NOMO-1 (cell line): ENCODE data around the gene SIRT4.

Source experiments
- DNase-seq, 2 experiments: peaks; one replicate each; lab custom pipeline; 2025; ENCODE audit not compliant: unreplicated experiment in 2 of 2; lab: John Stamatoyannopoulos, UW

The SIRT4 gene, protein sequence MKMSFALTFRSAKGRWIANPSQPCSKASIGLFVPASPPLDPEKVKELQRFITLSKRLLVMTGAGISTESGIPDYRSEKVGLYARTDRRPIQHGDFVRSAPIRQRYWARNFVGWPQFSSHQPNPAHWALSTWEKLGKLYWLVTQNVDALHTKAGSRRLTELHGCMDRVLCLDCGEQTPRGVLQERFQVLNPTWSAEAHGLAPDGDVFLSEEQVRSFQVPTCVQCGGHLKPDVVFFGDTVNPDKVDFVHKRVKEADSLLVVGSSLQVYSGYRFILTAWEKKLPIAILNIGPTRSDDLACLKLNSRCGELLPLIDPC

DNA sequence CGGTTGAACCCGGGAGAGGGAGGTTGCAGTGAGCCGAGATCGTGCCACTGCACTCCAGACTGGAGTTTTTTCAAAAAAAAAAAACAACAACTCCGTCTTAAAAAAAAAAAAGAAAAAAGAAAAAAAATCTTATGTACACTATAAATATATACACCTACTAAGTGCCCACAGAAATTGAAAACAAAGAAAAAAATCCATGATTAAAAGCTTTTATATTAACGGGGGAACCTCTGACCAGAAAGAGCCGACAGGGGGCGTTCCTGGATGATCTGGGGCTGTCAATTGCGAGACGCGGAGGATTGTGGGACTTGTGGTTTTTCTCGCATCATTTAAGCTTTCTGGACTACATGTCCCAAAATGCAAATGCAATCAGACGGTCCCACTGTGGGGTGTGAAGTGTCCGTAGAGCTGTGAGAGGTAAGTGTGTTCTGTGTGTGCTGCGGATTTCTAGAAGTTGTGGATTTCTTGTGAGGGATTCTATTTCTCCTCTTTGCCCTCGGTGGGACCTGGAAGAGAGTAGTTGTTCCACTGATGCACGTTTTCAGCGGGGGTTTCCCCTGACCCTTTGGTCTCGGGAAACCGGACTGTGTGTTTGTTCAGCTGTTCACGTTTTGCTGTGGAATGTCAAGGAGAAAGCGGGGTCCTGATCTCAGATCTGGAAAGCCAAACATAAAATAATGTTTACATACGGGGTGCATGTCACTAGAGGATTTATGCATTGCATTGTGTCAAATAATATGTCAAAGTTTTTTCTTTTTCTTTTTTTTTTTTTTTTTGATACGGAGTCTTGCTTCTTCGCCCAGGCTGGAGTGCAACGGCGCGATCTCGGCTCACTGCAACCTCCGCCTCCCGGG lies at the start of gene SIRT4:
SIRT4 (plus strand) TSS at position 360 of the 854 bp plus-strand sequence. CDS start 1,241 bp downstream, outside the sequence.
- DNase-seq, result peak; percentile 89 to 96

DNA sequence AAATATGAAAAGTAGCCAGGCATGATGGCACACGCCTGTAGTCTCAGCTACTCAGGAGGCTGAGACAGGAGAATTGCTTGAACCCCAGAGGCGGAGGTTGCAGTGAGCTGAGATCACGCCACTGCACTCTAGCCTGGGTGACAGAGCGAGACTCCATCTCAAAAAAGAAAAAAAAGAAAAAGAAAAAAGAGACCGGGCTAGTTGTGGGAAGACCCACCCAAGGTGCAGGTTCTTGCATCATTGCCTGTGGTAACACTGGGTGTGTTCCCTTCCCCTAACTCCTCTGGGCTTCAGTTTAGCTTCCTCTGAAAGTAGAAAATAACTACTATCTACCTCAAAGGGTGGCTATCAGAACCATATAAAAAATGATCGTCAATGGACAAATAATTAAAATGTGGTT lies 48.8 kb upstream of the SIRT4 start:
- peak; percentile 60 to 85 for DNase-seq

DNA sequence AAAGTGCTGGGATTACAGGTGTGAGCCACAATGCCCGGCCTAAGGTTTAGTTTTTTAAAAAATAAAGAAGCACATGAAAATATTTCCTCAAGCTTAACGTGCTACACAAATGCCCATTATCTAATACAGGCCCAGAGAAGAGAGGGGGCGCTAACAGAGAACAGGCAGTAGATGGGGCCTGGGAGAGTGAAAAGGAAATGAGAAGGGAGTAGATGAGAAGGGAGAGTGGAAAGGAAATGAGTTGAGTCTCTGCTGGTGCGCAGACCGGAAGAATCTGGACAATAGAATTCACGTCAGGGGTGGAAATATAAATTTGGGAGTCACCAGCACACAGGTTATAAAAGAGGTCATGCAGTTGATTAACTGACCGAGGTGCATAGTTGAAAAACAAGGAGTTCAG lies 47.3 kb upstream of the SIRT4 start:
- DNase-seq, result no peak

DNA sequence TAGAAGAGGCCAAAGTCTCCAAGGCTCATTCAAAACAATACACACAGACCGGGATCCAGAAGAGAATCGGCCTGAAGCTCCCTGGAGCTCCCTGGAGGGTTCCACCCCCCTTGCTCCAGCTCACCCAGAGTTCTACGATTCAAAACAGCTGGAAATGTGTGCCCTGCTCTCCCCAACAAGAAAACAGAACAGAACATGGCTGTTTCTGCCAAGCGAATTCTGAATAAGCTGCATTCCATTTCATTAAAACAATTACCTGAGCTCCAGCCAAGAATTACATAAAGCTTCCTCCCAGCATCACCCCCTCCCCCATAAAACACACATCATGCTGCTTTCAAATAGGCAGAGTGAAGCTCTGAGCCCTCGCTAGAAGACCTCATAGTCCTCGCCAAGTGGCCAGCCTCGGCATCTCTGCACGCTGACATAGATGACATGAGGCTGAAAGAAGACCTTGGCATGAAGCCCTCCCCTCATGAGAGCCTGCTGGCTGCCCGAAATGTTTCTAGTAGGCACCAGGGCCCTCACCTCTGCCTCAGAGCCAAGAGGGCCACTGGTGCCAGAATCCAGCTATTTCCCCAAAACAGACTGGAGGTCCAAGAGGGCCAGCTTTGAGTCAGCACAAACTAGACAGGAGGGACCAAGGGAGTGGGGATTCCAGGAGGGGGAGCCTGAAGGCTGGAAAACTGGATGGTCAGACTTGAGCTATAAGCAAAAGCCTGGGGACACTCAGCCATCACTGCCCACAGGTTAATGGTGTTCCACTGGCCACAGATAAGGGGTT lies 44.9 kb upstream of the SIRT4 start:
- no peak for DNase-seq

DNA sequence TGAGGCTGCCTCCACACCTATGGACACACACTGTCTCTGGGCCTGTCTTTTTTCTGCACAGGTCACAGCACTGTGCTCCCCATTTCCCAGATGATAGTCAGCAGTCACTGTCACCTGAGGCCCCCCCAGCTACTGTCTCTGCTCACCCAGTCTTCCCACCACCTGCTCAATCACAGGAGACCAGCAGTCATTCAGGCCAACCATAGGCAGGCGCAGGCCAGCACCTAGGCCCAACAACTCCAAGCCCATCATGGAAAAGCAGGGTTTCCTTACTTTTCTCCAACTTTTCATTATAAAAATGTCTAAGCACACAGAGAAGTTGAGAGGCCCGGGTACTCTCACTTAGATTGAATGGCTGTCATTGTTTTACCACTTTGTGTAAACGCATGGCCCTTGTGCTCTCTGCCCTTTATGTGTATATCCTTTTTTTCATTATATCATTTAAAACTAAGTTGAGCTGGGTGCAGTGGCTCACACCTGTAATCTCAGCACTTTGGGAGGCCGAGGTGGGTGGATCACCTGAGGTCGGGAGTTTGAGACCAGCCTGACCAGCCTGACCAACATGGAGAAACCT lies 43.7 kb upstream of the SIRT4 start:
- DNase-seq, result no peak

DNA sequence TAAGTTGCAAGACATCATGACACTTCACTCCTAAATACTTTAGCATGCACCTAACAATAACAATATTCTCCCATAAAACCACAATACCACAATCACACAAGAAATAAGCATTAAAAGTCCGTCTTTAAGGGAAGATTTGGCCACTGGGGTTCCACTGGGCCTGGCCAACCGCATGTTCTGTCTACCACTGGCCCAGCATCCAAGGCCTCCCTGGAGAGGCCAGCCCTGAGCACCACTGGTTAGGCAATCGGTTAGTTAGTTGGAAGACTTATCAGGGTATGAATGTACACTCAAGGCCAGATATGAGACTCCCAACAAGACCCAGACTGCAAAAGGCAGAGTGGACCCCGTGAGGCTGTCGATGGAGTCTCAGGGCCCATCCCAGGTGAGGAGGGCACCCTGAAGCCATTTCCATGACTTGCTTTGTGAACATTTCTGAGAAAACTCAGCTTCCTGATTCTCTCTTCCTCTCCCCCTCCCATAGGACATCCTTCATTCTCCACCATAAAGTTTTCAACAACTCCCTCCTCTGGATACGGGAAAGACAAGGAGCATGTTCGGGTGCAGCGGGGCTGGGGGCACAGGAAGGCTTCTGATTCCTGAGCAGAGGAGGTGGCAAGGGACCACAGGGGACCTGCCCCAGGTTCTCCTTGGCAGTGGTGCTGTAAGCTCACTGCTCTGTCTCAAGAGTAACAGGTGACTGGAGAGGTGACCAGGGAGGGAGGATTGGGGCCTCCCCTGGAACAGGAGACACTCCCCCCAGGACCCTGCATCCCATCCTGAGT lies 42.5 kb upstream of the SIRT4 start:
- DNase-seq, result no peak

DNA sequence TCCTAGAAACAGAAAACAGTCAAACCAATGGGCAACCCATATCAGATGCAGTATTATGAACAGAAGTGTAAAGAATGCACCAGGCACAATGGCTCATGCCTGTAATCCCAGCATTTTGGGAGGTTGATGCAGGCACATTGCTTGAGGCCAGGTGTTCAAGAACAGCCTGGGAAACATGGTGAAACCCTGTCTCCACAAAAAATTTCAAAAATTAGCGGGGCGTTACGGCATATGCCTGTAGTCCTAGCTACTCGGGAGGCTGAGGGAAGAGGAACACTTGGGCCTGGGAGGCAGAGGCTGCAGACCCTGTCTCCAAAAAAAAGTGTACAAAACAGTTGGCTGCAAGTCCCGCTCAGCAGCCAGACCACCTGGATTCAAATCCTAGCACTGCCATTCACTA lies 41.5 kb upstream of the SIRT4 start:
- no peak for DNase-seq

DNA sequence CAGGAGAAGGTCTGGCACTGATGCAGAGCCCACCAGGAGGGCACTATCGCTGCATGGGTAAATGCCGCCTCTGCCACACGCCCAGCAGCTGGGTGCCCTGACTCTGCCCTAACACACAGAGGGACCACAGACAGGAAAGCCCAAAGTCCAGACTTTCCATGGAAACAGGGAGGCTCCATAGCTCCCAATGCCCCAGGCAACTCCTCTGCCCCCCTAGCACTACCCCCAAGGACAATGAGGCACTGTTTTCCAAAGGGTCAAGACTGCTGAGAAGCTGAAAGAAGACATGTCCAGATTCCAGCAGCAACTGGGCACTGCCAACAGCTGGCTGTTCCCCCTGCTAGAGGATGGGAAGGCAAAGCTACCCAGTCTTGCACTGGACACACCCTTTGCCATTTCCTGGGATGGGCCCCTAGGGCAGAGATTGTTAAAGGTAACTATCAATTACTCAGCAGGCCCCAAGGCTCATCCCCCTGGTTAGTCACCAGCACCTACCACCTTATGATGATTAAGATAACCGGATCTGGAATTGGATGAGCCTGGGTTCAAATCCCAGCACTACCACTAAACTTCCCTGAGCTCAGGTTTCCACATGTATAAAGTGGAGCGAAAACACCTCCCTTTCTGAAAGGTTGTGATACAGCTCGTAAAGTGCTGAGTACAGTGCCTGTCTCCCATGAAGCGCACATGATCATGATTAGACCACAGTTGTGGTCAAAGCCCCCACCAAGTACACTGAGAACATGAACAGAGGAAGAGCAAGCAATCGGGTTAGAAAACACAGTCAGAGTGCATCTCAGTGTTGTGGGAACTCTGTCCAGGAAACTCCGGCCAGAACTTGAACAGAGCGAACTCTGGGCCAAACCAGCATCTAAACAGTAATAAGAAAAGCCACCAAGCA lies 39.9 kb upstream of the SIRT4 start:
- DNase-seq, result no peak

DNA sequence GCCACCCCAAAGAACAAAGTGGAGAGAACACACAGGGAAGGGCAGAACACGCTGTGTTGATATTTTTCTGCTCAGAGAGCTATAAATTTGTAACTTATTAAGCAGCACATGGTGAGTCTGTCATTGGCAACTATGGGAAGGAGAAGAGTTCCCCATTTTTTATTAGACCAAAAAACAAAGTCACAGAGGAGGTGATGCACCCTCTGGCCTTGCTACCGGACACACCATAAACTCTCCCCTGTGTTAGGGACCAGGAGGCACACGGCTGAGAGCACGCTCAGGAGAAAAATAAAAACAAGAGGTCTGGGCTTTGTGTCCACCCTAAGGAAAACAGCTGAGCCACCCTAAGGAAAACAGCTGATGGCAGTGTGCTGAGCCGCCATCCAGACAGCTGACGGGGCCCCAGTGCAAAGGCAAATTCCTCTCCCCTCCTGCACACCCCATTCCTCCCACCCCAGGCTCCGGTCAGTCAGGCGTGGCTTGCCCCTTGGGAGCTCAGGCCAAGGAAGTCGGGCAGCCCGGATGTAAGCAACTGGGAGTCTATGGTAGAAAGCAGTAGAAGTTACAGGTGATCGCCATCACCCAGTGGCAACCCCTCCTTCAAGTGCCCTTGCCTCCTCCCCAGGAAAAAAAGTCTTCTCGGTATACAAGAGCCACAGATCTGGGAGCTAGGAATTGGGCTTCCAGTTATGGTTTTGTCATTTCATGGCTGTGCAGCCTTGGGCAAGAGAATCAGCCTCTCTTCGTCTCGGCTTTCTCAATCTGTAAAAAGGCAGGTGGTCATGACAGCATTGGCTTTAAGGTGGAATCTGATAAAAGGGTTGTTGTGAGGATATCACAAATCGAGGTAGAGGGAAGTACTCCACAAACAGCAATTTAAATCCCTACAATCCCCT lies 39.0 kb upstream of the SIRT4 start:
- no peak for DNase-seq

DNA sequence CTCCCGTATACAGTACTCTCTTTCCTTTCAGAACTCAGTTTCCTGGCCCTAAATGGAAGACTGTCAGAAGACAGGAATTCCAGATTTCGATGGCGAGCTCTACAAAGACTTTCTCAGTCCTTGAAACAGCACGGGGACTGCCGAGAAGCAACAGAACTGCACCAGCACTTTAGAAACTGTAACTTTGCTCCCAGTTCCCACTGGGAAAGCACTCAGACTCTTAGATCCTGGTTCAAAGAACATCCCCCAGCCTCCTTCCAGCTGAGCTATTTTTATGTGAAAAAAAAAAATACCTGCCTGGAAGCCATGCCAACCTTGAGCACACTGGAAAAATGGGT lies 38.4 kb upstream of the SIRT4 start:
- DNase-seq, result no peak

DNA sequence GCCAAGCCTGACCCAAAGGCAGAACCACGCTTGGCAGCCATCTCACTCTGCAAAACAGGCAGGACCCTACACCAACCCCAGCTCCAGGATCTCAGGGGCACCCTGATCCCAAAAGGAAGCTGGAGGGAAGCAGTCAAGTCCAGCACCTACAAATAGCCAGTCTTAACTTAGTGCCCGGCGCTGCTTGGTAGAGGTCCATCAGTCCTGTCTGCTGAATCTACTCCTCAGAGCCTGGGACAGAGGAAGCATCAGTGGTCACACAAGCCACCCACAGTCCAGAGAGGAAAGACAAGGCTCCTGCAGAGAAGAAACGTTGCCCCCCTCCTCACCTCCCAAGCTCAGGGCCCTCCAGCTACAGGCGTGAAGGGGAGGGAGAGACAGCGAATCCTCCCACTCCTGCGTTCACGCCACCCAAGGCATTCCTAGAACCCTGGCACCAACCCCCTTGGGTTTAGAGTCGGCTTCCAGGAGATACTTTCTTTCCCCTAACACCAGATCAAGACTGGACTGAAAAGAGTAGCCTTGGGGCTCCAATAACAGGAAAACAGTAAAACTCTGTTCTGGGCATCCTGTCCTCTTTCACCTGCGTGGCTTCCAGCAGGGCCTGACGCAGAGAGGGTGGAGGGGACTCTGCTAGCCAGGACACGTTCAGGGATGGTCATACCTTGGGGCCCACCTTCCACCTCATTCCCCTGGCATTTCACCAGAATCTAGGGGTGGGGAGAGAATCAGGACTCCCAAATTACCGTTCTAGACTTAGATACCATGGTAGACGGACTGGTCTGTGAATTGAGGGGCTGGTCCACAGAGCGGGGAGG lies 37.8 kb upstream of the SIRT4 start:
- no peak for DNase-seq

DNA sequence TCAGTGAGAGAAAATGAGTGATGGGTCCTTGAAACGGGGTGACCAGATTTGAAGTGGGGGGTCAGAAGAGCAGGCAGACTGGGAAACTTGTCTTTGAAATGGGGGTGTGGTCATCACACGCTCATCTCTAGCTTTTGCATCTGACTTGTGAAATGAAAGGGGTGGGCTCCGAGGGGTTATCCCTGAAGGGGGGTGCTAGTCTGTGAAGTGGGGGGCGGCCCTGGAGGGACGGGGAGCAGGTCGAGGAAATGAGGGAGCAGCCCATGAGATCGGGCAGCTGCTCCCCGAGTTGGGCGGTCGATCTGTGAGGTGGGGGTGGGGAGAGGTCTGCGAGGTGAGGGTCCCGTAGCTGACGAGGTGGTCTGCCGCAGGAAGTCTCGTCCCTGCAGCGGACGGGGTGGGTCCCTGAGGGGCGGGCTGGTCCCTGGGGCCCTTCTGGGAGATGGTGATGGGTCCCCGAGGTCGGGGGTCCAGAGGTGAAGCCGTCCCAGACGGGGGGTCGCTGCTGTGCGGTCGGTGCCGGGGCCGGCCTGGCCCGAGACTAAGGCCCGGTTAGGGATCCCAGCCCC lies 37.1 kb upstream of the SIRT4 start:
- DNase-seq, result no peak

DNA sequence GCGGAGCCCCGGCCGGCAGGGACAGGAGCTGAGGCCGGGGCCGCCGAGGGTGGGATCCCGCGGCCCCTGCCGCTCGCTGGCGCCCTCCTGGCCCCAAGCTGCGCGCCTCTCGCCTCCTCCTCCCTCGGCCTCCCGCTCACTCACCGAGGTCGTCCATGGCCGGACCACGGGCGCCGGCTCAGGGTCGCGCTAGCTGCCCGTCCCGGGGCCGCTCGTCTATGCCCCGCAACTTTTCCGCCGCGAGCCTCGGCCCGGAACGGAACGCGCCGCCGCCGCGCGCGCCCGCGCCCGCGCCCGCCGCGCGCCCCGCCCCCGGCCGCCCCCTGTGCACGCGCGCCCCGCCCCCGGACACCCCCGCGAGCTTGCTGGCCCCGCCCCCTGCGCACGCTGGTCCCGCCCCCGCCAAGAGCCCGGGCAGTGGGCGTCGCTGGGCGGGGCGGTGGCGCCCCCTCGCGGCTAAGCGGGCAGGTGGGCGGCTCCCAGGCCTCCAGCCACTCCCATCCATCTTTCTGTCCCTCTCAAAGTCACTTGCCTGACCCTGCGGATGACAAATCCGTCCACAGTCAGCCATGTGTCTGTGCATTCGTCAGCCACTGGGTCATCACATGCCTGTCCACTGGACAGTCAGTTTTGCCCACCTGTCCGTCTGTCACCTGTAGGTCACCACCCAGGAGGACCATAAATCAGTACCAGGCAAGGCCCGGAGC lies 36.5 kb upstream of the SIRT4 start, which contains the start of gene PXN:
PXN (minus strand) TSS at position 258 of the 707 bp plus-strand sequence; CDS start at position 157, 101 bp downstream.
- peak; percentile 61 to 80 for DNase-seq

DNA sequence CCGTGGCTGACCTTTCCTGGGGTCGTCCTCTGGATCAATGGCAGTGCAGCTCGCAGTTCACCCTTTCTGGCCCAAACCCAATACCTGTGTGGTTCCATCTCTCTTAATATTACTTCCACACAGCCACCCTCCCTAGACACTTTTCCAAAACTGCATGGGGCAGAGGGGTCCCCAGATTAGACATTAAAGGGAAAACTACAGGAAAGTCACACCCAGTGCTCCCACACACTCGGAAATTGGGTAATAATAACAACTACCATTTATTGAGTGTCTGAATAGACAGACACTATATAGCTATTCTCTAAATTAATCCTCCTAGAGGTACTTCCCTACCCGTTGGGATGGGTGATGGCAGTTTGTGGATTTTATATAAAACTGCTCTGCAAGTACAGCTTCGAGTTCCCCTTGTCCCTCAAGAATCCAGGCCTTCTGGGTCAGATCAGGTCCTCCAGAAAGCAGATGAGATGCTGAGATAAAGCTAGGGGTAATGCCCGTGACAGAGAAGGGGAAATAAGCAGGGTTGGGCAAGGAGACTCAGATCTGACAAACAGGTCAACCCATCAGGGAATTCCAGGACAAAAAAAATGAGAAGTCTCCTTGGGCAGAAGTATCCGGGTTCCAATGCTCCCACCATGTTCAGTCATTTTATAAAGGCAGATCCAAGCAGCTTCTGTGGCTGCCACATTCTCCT lies 35.8 kb upstream of the SIRT4 start:
- no peak for DNase-seq

DNA sequence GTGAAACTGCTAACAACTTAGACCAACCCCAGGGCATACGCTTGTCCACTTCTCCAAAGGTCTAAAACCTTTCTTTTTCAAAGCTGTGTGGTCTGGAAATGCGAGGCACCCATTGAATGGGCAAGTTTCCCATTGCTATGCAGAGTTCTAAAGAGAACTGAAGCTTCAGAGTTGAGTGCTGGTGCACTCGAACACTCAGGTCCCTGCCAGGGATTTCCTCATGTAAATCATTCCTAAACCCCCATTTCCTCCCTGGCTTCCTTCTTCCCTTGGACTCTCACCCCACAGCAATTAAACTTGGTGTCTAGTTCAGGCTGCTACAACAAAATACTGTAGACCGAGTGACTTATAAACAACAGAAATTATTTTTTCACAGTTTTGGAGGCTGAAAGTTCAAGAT lies 34.4 kb upstream of the SIRT4 start:
- DNase-seq, result no peak

DNA sequence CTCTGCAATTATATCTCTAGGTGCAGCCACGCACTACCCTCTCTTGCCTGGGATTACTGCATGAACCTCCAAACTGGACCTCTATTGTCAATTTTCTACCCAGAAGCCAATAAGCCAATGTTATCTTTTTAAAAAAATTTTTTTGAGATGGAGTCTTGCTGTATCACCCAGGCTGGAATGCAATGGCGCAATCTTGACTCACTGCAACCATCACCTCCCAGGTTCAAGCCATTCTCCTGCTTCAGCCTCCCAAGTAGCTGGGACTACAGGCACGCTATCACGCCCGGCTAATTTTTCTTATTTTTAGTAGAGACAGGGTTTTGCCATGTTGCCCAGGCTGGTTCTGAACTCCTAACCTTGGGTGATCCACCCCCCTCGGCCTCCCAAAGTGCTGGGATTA lies 25.4 kb upstream of the SIRT4 start:
- DNase-seq, result no peak
